SJCRH30 (cell line): Measurements from ENCODE around the gene MMP7. TPM values are rescaled to one million over a fixed set of nuclear protein-coding genes. Genes with fewer than 3 reads are reported as not detected.

ENCODE experiments used
- DNase-seq, 2 experiments: peaks; one replicate each; pipeline ENCODE4 v3.0.0-alpha.2; 2015 to 2020
- H3K27ac ChIP-seq: fragments of 250-450 bp; sonication (Bioruptor Pico); 2 replicates; pipeline ENCODE4 v1.5.1; 2020; ENCODE audit warnings: mild to moderate bottlenecking, moderate library complexity
- H3K27me3 ChIP-seq: fragments of 250-450 bp; sonication (Bioruptor Pico); 2 replicates; pipeline ENCODE4 v1.5.1; 2020; ENCODE audit warnings: mild to moderate bottlenecking, moderate library complexity
- H3K36me3 ChIP-seq: fragments of 250-450 bp; sonication (Bioruptor Pico); 2 replicates; pipeline ENCODE4 v1.5.1; 2020; ENCODE audit warnings: mild to moderate bottlenecking, moderate library complexity
- H3K4me1 ChIP-seq: fragments of 250-450 bp; sonication (Bioruptor Pico); 2 replicates; pipeline ENCODE4 v1.5.1; 2020; ENCODE audit warnings: mild to moderate bottlenecking, moderate library complexity
- H3K4me3 ChIP-seq: fragments of 250-450 bp; sonication (Bioruptor Pico); 2 replicates; pipeline ENCODE4 v1.5.1; 2020; ENCODE audit warnings: mild to moderate bottlenecking, moderate library complexity
- H3K9me3 ChIP-seq: fragments of 250-450 bp; sonication (Bioruptor Pico); replicated peaks from 2 replicates; pipeline ENCODE4 v1.5.1; 2020; ENCODE audit warnings: mild to moderate bottlenecking, moderate library complexity
- total RNA-seq: library from RNA; depleted of rRNA; stranded (reverse); fragments of >200 nt; shearing (Covaris generic); gene quantifications from 2 replicates; pipeline ENCODE4 v1.2.3, GENCODE V29; 2014; rRNA removed

MMP7 gene
- total RNA-seq, 1 experiment from 2014 or later = not detected

DNA sequence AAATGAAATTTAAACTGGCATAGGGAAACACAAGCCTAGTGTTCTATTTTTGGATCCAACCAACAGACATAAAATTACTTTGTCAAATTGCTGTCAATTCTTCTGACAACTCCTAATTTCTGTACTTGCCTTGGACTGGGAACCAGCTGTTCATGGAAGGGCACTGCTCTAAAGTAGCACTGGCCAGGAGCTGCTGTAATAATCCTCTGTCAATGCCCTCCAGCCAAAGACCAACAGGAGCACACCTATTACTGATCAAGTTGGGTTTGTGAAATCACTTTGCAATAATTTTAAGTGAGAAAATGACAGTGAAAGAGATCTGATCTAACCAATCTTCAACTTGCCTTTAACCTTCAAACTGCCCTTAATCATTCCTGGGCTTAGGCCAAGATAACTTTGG, 59.1 kb downstream of the MMP7 start:
- no peaks in the 10 kb centered on the region for H3K4me1 ChIP-seq
- no peaks in the 10 kb centered on the region for H3K27me3 ChIP-seq
- no peak overlapping the region for H3K27ac ChIP-seq
- no peak for DNase-seq
- H3K36me3 ChIP-seq = no peaks in the 10 kb centered on the region
- H3K9me3 ChIP-seq = no peaks in the 10 kb centered on the region
- no peak overlapping the region for H3K4me3 ChIP-seq

Other genes starting within 250 kb of the MMP7 start
- gene BIRC3, start 213.3 kb downstream of the MMP7 start, total RNA-seq = 0.08 TPM in 1 of 2 replicates, not detected in the other
- gene BIRC2, start 183.5 kb downstream of the MMP7 start, total RNA-seq = 26.7 and 27.1 TPM in 2 replicates
- 164 and 188 TPM in 2 replicates for gene TMEM123, start 78.0 kb downstream of the MMP7 start, total RNA-seq
- not detected in 2 replicates for gene MMP20, start 94.6 kb upstream of the MMP7 start, total RNA-seq
- not detected in 2 replicates for gene MMP27, start 175.0 kb upstream of the MMP7 start, total RNA-seq
- not detected in 2 replicates for gene MMP8, start 194.2 kb upstream of the MMP7 start, total RNA-seq
- gene MMP10, start 249.9 kb upstream of the MMP7 start, total RNA-seq = not detected in 2 replicates